ENCODE measurements around the gene MCC. TPM values are rescaled to one million over a fixed set of nuclear protein-coding genes. Genes with fewer than 3 reads are reported as not detected.

Gene MCC
- total RNA-seq, 1 experiment from 2014 or later: 7.6 TPM

GRCh38 chr5:113064806-113065205 is 423.4 kb downstream of the MCC start:
- Histone ChIP-seq H4K8ac (replicated peaks; ENCODE audit: insufficient read length, low read depth, low read length) (no peak overlapping the region), H3K56ac (ENCODE audit: insufficient read length, low read depth, low read length) (no peak overlapping the region), H2BK120ac (ENCODE audit: low read depth, low read length, poor library complexity, severe bottlenecking) (no peak overlapping the region), H3K27me3 (ENCODE audit: insufficient read depth, low read length) (no peaks in the 10 kb centered on the region), H2AFZ (ENCODE audit: low read length) (no peak overlapping the region), H2BK15ac (ENCODE audit: low read depth, low read length) (no peak overlapping the region), H2AK5ac (ENCODE audit: insufficient read length, low read length) (no peak overlapping the region), H3K4me1 (ENCODE audit: insufficient read depth, low read length) (peaks cover under 1% of the 10 kb centered on the region; the same call in 1 of the 2 replicates), H3K23ac (ENCODE audit: insufficient read length, low read depth, low read length) (no peak overlapping the region), H3K9ac (ENCODE audit: extremely low read depth, insufficient read length, low read length) (no peak overlapping the region), H3T11ph (ENCODE audit: low read length) (no peak overlapping the region), H3K79me2 (ENCODE audit: insufficient read depth, low read length) (no peaks in the 10 kb centered on the region), H4K20me1 (ENCODE audit: control insufficient read depth, insufficient read depth, insufficient read length) (no peaks in the 10 kb centered on the region), H3K79me1 (ENCODE audit: insufficient read depth, low read depth, low read length, poor library complexity, severe bottlenecking) (no peaks in the 10 kb centered on the region), H2BK5ac (ENCODE audit: insufficient read length, low read length) (no peak overlapping the region), H3K23me2 (ENCODE audit: insufficient read length, low read depth, low read length, poor library complexity, severe bottlenecking) (no peaks in the 10 kb centered on the region), H4K91ac (ENCODE audit: insufficient read length, low read depth, low read length) (no peak overlapping the region), H3K14ac (ENCODE audit: insufficient read depth, low read length) (no peak overlapping the region), H4K5ac (ENCODE audit: insufficient read length, low read depth, low read length) (no peak overlapping the region), H2BK20ac (ENCODE audit: low read depth, low read length, poor library complexity, severe bottlenecking) (no peak overlapping the region), H3K27ac (ENCODE audit: insufficient read length, low read depth, low read length) (no peak overlapping the region), H3K18ac (ENCODE audit: insufficient read length, low read depth, low read length) (no peak overlapping the region), H3K4ac (ENCODE audit: low read depth, low read length) (no peak overlapping the region), H2BK12ac (ENCODE audit: insufficient read length, low read depth, low read length) (no peak overlapping the region), H3K9me3 (ENCODE audit: control insufficient read depth, low read depth, low read length) (no peaks in the 10 kb centered on the region), H3K4me2 (ENCODE audit: insufficient read depth, insufficient read length, low read length) (no peak overlapping the region)
- TF ChIP-seq, protein P1, sequence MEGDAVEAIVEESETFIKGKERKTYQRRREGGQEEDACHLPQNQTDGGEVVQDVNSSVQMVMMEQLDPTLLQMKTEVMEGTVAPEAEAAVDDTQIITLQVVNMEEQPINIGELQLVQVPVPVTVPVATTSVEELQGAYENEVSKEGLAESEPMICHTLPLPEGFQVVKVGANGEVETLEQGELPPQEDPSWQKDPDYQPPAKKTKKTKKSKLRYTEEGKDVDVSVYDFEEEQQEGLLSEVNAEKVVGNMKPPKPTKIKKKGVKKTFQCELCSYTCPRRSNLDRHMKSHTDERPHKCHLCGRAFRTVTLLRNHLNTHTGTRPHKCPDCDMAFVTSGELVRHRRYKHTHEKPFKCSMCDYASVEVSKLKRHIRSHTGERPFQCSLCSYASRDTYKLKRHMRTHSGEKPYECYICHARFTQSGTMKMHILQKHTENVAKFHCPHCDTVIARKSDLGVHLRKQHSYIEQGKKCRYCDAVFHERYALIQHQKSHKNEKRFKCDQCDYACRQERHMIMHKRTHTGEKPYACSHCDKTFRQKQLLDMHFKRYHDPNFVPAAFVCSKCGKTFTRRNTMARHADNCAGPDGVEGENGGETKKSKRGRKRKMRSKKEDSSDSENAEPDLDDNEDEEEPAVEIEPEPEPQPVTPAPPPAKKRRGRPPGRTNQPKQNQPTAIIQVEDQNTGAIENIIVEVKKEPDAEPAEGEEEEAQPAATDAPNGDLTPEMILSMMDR (conservative IDR thresholded peaks at IDR 0.05): no peak
- Mint-ChIP-seq H3K36me3 (ENCODE audit: insufficient read depth in 1 of 3, low read depth in 3 of 3) (peaks cover 5 to 23% (median 8%) of the 10 kb centered on the region in 3 experiments; a peak in 5 of 7 replicates), H3K4me1 (peaks cover 11 to 14% of the 10 kb centered on the region in 2 experiments), H3K27ac (no peak overlapping the region; a peak in 1 of 7 replicates), H3K27me3 (ENCODE audit: low read depth) (peaks cover 5% of the 10 kb centered on the region; the same call in 1 of the 2 replicates), H3K9me3 (no peaks in the 10 kb centered on the region), H3K4me3 (no peak overlapping the region)
- peak; percentile 9 for DNase-seq
- WGBS (ENCODE audit: extremely low coverage, insufficient read length, low lambda C conversion rate): no CpG with 5 or more reads among the region's 1 CpG

All from H9 (cell line).